HAP-1 (cell line): ENCODE results near the gene CWC25.

Source experiments
- DNase-seq, 2 experiments: peaks; one replicate each; pipeline ENCODE4 v3.0.0-alpha.2; 2016 to 2020; ENCODE audit warnings: low spot score in 2 of 2
- H3K27me3 ChIP-seq: fragments of 250-450 bp; sonication (Bioruptor Pico); 2 replicates; pipeline ENCODE4 v1.5.1; 2020; ENCODE audit warnings: low read depth, mild to moderate bottlenecking, moderate library complexity
- H3K36me3 ChIP-seq: fragments of 250-450 bp; sonication (Bioruptor Pico); replicated peaks from 2 replicates; pipeline ENCODE4 v1.5.1; 2020; ENCODE audit warnings: mild to moderate bottlenecking
- H3K4me1 ChIP-seq: fragments of 250-450 bp; sonication (Bioruptor Pico); 2 replicates; pipeline ENCODE4 v1.5.1; 2020; ENCODE audit warnings: mild to moderate bottlenecking
- H3K4me3 ChIP-seq: fragments of 250-450 bp; sonication (Bioruptor Pico); 2 replicates; pipeline ENCODE4 v1.5.1; 2020; ENCODE audit warnings: mild to moderate bottlenecking, moderate library complexity
- H3K9me3 ChIP-seq: fragments of 250-450 bp; sonication (Bioruptor Pico); 2 replicates; pipeline ENCODE4 v1.5.1; 2020; ENCODE audit warnings: mild to moderate bottlenecking, moderate library complexity
- in situ Hi-C: fragments of 300-500 bp; cut with MboI; formaldehyde crosslinking; loops from 3 replicates; pipeline ENCODE4 v1.14.3; 2020; ENCODE audit warnings: low sequenced_read_pairs, inconsistent platforms, mixed read lengths

Gene CWC25

GRCh38 chr17:38824899-38825761, at the start of gene CWC25:
CWC25 (minus strand) TSS chr17:38825321; CDS start chr17:38825183, 138 bp downstream.
- H3K9me3 ChIP-seq: no peaks in the 10 kb centered on the region; the same call in 1 of the 2 replicates
- H3K4me3 ChIP-seq: peak within 1 kb of the TSS; percentile 93
- peak; percentile 75 to 95 for DNase-seq
- H3K27me3 ChIP-seq: no peaks in the 10 kb centered on the region
- in situ Hi-C loops: no loop called here
- H3K36me3 ChIP-seq: peaks cover 9% of the 10 kb centered on the region
- H3K4me1 ChIP-seq: peaks cover 14% of the 10 kb centered on the region

GRCh38 chr17:38873640-38874380, 48.7 kb upstream of the CWC25 start:
- H3K9me3 ChIP-seq: 0 out of 2 replicates have a peak, but pooled peaks cover 2% of the 10 kb centered on the region
- peaks cover 18% of the 10 kb centered on the region for H3K4me1 ChIP-seq
- no peak for DNase-seq
- H3K4me3 ChIP-seq: no peak overlapping the region
- H3K36me3 ChIP-seq: 0 out of 2 replicates have a peak, but pooled peaks cover 4% of the 10 kb centered on the region
- in situ Hi-C loops: no loop called here
- H3K27me3 ChIP-seq: no peaks in the 10 kb centered on the region

- 0 out of 2 replicates have a peak, but pooled peaks cover 2% of the 10 kb centered on the region for H3K9me3 ChIP-seq
- in situ Hi-C loops: no loop called here
- 0 out of 2 replicates have a peak, but pooled peaks cover 4% of the 10 kb centered on the region for H3K36me3 ChIP-seq
- H3K4me1 ChIP-seq: peaks cover 28% of the 10 kb centered on the region
- no peaks in the 10 kb centered on the region for H3K27me3 ChIP-seq
- no peak for DNase-seq
- no peak overlapping the region for H3K4me3 ChIP-seq
Measured at GRCh38 chr17:38872671-38873385, 47.7 kb upstream of the CWC25 start.

GRCh38 chr17:38872027-38872511, 46.9 kb upstream of the CWC25 start:
- in situ Hi-C loops: no loop called here
- DNase-seq: no peak
- H3K27me3 ChIP-seq: no peaks in the 10 kb centered on the region
- H3K36me3 ChIP-seq: 0 out of 2 replicates have a peak, but pooled peaks cover 4% of the 10 kb centered on the region
- 0 out of 2 replicates have a peak, but pooled peaks cover 2% of the 10 kb centered on the region for H3K9me3 ChIP-seq
- peaks cover 30% of the 10 kb centered on the region for H3K4me1 ChIP-seq
- no peak overlapping the region for H3K4me3 ChIP-seq

GRCh38 chr17:38871247-38872015, 46.3 kb upstream of the CWC25 start:
- in situ Hi-C loops: no loop called here
- DNase-seq: peak; percentile 45 to 58
- H3K4me1 ChIP-seq: peaks cover 30% of the 10 kb centered on the region

GRCh38 chr17:38870259-38871165, 45.4 kb upstream of the CWC25 start:
- 0 out of 2 replicates have a peak, but pooled peaks cover 4% of the 10 kb centered on the region for H3K36me3 ChIP-seq
- peaks cover 26% of the 10 kb centered on the region for H3K4me1 ChIP-seq

More at GRCh38 chr17:38871247-38872015, 46.3 kb upstream of the CWC25 start:
- H3K36me3 ChIP-seq: 0 out of 2 replicates have a peak, but pooled peaks cover 4% of the 10 kb centered on the region
- H3K4me3 ChIP-seq: peak overlapping the region; percentile 98
- 0 out of 2 replicates have a peak, but pooled peaks cover 2% of the 10 kb centered on the region for H3K9me3 ChIP-seq
- H3K27me3 ChIP-seq: no peaks in the 10 kb centered on the region

GRCh38 chr17:38869526-38870258, 44.6 kb upstream of the CWC25 start, which contains the start of gene LASP1:
LASP1 (plus strand) TSS chr17:38870058; CDS start chr17:38870190, 132 bp downstream.
- Histone ChIP-seq H3K36me3 (0 out of 2 replicates have a peak, but pooled peaks cover 4% of the 10 kb centered on the region), H3K4me3 (peak within 1 kb of the TSS; percentile 98), H3K4me1 (peaks cover 24% of the 10 kb centered on the region), H3K27me3 (no peaks in the 10 kb centered on the region), H3K9me3 (0 out of 2 replicates have a peak, but pooled peaks cover 2% of the 10 kb centered on the region)
- peak; percentile 78 to 91 for DNase-seq
- in situ Hi-C loops: no loop called here

More at GRCh38 chr17:38870259-38871165, 45.4 kb upstream of the CWC25 start:
- in situ Hi-C loops: no loop called here
- H3K4me3 ChIP-seq: peak overlapping the region; percentile 98
- peak; percentile 41 to 65 for DNase-seq
- 0 out of 2 replicates have a peak, but pooled peaks cover 2% of the 10 kb centered on the region for H3K9me3 ChIP-seq
- H3K27me3 ChIP-seq: no peaks in the 10 kb centered on the region

GRCh38 chr17:38868817-38869525, 43.9 kb upstream of the CWC25 start:
- Histone ChIP-seq H3K4me1 (peaks cover 24% of the 10 kb centered on the region), H3K4me3 (peak overlapping the region; percentile 98), H3K27me3 (no peaks in the 10 kb centered on the region), H3K9me3 (0 out of 2 replicates have a peak, but pooled peaks cover 2% of the 10 kb centered on the region), H3K36me3 (0 out of 2 replicates have a peak, but pooled peaks cover 4% of the 10 kb centered on the region)
- DNase-seq: peak; percentile 83 to 93
- in situ Hi-C loops: no loop called here

DNA sequence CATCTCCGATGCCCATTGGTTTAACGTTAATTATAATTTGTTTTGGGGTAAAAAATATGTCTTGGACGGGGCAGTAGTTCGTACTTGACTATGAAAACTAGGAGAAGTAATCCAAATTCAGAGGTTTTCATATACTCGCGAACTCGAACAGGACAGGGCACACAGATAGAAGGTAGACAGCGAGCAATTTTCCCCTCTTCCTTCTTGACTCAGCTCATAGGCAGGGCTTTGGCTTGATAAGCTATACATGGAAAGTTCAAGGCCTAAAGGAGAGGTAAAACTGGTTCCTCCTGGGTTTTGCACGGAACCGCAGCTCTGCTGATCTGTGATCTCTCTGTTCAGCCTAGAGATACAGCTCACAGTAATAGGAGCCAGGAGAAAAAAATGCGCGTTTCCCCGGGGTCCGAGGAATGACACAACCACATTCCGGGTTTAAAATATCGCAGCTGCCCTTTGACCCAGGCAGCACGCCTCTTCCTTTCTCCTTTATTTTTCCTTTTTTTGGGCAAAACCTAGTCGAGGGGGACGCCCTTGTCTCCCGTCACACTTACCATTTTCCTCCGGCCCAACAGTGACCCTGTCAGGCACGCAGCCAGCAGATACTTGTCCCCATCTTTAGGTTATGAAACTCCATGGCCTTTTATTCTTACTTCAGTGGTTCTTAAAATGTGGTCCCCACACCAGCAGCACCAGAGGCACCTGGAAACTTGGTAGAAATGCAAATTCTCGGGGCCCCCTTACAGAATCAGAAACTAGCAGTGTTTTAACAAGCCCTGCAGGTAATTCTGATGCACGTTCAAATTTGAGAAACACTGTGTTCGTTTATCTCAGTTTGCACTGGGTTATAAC, 43.1 kb upstream of the CWC25 start:
- no peaks in the 10 kb centered on the region for H3K27me3 ChIP-seq
- peak overlapping the region; percentile 98 for H3K4me3 ChIP-seq
- 0 out of 2 replicates have a peak, but pooled peaks cover 4% of the 10 kb centered on the region for H3K36me3 ChIP-seq
- H3K9me3 ChIP-seq: 0 out of 2 replicates have a peak, but pooled peaks cover 2% of the 10 kb centered on the region
- DNase-seq: peak in 1 of 2 experiments; percentile 53
- in situ Hi-C loops: no loop called here
- peaks cover 24% of the 10 kb centered on the region for H3K4me1 ChIP-seq
